GM18499 (cell line): ENCODE results near the gene SYNPO2L.
"Not testable (repeated sequence)": the region's sequence is repeated elsewhere in the genome, so short reads cannot be mapped to it uniquely, and the experiment has no call there.

Experiments used
- ATAC-seq: cut with Tn5 transposase; IDR thresholded peaks from one replicate; pipeline ENCODE4 v1.9.1; 2021; ENCODE audit warnings: moderate number of reproducible peaks; ENCODE audit not compliant: insufficient read depth, unreplicated experiment

SYNPO2L gene

DNA sequence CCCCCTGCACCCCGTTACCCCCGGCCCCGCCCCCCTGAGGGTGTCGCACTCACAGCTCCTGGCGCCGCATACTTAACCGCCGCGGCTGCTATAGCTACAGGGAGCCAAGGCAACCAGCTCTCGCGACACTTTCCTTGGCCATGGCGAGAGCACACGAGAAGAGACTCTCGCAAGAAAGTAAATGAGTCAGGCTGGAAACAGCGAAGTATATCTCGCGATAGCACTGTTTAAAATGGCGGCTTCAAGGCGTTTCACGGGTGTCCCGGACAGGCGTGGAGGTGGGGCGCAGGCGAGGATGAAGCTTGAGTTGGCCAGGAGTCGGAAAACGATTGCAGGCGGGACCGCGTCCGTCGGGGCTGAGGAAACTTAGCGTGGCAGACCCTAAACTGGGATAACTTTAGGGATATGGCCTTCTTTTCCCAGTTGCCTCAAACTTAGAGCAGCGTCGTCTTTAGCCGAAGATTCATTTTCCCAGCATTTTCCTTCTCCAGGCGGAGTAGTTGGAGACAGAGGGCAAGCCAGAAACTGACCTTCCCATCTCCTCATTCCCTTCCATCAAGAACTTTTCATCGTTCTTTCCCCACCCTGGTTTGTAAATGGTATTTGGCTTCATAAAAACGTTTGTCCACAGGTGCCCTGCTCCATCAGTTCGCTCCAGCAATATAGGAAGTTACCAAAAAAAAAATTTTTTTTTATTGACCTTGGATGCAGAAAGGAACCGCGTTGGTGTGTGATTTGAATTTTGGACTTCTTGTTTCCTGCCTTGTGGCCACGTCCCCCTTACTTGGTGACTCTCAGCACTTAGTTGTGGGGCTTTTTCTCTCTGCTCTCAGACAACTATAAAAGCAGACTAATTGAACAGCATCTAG is 29.7 kb downstream of the SYNPO2L start:
- peak; percentile 91 for ATAC-seq

- ATAC-seq = peak; percentile 17
Measured at GRCh38 chr10:73625004-73625883, 30.6 kb downstream of the SYNPO2L start.

DNA sequence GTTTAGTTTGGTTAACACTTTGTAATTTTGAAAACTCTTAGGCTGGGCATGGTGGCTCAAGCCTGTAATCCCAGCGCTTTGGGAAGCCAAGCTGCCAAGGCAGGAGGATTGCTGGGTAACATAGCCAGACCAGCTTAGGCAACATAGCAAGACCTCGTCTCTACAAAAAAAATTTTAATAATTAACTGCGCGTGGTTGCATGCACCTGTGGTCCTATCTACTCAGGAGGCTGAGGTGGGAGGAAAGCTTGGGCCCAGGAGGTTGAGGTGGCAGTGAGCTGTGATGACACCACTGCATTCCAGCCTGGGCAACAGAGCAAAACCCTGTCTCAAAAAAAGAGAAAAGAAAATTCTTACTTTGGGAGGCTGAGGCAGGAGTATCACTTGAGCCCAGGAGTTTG is 32.8 kb downstream of the SYNPO2L start:
- no peak for ATAC-seq

- not testable (repeated sequence) for ATAC-seq
Measured at GRCh38 chr10:73620974-73621373, 34.9 kb downstream of the SYNPO2L start.

- ATAC-seq = not testable (repeated sequence)
Measured at GRCh38 chr10:73617143-73617542, 38.7 kb downstream of the SYNPO2L start.

DNA sequence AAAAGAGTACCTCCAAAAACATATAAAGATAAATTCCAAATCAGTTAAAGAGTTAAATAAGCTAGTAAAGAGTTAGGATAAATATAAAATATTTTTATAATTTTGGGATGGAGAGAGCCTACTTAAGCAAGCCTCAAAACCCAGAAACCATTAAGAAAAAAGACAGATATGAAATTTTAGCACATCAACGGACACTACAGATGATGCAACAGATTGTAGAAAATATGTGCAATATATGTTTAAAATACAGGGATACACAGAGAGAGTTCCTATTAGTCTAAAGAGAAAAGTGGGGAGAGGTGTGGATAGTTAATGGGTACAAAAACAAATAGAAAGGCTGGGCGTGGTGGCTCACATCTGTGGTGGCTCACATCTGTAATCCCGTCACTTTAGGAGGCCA is 41.1 kb downstream of the SYNPO2L start:
- no peak for ATAC-seq

DNA sequence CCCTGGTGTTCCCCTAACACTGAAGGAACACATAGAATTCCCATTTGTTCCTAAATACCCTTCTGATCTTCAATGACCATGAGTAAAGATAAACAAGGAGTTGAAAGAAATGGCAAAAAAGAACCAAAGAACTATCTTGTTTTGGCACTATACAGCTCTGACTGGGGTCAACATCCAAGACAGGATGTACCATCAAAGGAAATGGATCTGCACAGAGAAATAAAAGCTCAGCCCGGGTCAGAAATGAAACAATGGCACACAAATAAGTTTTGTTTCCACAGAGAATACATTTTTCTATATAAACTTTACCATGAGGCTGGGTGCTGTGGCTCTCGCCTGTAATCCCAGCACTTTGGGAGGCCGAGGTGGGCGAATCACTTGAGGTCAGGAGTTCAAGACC is 46.7 kb downstream of the SYNPO2L start:
- no peak for ATAC-seq

DNA sequence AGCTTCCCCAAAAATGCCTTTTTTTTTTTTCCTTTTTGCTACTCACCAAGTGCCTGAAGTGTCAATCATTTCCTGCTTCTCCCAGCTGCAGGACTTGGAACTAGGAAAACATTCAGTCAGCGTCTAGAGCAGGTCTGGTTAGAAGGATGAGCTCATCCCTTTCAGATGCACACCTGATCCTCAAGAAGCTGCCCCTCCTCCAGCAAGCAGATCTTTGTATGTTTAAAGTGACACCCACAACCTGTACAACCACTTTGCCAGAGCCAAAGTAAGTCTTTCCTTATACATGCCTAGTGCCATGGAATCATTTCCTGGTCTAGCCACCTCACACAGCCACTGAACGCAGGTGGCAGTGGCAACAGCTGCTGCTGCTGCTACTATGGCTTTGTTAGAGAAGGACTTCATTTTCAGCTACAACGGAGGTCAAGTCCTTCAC is 54.3 kb downstream of the SYNPO2L start:
- ATAC-seq = no peak

DNA sequence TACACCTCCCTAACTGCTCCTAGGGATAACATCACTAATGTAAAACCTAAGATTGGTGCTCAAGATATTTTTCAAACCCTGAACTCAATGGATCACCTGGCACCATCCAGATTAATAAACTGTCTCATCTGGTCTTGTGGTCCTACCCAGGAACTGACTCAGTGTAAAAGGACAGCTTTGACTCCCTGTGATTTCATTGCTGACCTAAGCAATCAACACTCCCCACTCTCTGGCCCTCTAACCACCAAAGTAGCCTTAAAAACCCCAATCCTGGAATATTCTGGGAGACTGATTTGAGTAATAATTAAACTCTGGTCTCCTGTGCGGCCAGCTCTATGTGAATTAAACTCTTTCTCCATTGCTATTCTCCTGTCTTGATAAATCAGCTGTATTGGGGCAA is 58.5 kb downstream of the SYNPO2L start:
- no peak for ATAC-seq
